OCI-LY7 (cell line): Measurements from ENCODE around the gene MLLT10.

ENCODE experiments used
- CTCF ChIP-seq: fragments of 200-600 bp; sonication (generic); conservative IDR thresholded peaks from 2 replicates; pipeline ENCODE4 v1.5.1; 2014; ENCODE audit warnings: mild to moderate bottlenecking, antibody characterized with exemption, low read length, moderate library complexity, mixed read lengths
- EZH2phosphoT487 ChIP-seq: fragments of 200-600 bp; sonication (generic); IDR thresholded peaks from 2 replicates; pipeline ENCODE4 v1.6.1; 2018; ENCODE audit warnings: low read depth, borderline replicate concordance, mild to moderate bottlenecking, mixed run types, antibody characterized with exemption, low read length, moderate library complexity, mixed read lengths

DNA sequence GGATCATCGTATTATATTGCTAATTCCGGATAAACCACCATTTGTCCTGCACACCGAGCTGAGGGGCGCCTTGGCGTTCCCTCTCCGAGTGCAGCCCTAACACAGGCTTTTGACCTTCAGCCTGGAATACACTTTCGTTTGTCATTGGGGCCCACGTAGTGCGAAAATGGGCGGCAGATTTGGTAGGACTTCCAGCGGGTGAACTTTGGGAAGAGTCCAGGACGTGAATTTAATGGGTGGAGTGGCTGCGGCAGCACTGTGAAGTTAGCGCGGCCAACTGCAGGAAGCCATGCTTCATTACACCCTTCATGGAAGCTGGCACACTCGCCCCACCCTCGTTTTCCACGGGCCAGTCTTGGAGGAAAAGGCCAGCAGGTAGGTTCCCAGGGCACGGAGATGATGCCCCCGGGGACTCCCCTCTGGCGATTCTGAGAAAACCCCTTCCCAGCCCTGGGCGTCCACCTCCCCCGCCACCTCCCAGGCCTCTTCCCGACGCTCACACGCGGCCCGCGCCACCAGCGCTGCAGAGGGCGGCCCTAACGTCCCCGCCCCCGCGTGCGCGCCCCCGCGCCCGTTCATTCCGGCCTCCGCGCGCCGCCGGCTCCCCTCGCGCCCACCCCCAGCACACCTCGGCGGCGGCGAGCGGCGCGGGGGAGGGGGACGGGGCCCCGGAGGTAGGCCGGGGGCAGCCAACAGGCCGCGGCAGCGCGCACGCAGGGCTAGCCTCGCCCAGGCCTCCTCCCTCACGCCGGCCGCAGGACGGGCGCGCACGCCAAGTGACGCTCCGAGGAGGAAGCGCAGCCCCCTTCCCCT, at the start of gene MLLT10:
- TF ChIP-seq CTCF: no peak
- no peak for TF ChIP-seq EZH2phosphoT487
